HG03280 (cell line): ENCODE measurements around the gene NOXO1.
A peak's percentile ranks its signal among the peaks of the same experiment; 100 is the strongest.
"Not testable (repeated sequence)": the region's sequence is repeated elsewhere in the genome, so short reads cannot be mapped to it uniquely, and the experiment has no call there.

Experiments
- ATAC-seq: cut with Tn5 transposase; IDR thresholded peaks from one replicate; pipeline ENCODE4 v1.9.1; 2021; ENCODE audit warnings: mild to moderate bottlenecking, moderate library complexity; ENCODE audit not compliant: unreplicated experiment

The NOXO1 gene

DNA sequence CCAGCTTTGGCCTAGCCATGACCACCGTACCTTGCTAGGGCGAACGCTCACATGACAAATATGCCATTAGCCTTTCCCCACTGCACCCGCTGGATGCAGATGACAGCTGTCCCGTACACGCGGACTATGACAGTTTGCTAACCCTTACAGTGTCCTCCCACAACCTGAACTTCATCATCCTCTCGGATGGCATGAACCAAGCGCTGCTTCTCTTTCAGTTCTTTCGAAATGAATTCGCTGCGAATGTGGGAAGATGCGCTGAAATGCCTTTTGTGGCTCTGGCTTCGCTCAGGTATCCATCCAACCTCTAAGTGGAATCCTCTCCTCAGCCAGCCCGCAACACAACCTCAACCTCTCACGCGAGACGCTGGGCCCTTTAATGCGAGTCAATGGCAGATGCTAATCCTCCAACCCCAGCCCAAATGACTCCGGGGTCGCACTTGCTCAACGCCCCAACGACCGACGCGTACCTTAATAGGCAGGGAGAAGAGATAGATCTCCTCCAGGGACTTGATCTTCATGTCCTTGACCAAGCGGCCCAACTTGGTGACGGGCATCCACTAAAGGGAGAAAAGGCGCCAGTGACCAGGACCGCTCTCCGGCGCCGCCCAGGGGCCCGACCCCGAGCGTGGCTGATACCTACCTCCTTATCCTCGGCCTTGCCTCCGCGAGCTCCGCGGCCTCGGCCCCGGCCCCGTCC, 17.3 kb downstream of the NOXO1 start:
- ATAC-seq: peak; percentile 10

DNA sequence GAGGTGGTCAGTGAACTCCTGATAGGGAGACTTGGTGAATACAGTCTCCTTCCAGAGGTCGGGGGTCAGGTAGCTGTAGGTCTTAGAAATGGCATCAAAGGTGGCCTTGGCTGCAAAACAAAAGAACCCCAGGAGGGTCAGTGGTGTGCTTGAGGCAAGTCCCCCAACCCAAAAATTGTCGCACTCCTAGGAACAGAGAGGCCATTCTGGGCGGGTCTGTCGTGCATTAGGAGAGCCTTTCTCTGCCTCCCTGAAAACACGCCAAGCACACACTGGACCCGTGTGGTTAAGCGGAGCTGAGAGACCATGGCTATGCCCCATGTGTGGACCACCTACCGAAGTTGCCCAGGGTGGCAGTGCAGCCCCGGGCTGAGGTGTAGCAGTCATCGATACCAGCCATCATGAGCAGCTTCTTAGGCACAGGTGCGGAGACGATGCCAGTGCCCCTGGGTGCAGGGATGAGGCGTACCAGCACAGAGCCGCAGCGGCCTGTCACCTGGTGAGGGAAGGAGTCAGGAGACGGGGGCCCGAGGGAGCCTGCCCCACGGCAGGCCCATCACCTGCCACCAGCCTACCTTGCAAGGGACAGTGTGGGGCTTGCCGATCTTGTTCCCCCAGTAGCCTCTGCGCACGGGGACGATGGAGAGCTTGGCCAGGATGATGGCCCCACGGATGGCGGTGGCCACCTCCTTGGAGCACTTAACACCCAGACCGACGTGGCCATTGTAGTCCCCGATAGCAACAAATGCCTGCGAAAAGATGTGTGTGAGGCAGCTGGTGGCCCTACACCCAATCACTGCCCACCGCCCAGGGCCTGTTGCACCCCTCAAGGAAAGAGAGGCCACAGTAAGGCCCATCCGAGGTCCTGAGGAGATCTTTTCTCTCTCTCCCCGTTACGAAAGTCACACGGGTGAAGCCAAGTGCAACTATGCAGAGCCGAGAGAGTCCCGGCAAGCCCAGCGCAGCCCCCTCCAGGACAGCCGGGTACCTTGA, 18.8 kb downstream of the NOXO1 start:
- not testable (repeated sequence) for ATAC-seq

DNA sequence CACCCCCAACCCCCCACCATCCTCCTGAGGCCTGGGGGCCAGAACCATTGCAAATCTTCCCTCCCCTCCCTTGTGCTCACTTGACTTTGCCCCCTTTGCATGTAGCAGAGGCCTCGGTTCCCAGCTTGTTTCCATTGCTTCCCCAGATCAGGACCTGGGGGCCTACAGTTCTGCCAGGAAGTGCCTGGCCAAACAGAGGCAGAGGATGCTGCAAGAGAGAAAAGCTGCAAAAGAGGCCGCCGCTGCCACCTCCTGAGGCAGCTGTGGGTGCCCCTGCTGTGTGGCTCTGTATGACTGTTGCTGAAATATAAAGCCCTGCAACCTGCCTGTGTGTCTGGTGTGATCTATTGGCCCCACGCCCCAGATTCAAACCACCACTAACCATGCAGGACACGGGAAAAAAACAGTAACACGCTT, 19.6 kb downstream of the NOXO1 start:
- ATAC-seq: no peak

DNA sequence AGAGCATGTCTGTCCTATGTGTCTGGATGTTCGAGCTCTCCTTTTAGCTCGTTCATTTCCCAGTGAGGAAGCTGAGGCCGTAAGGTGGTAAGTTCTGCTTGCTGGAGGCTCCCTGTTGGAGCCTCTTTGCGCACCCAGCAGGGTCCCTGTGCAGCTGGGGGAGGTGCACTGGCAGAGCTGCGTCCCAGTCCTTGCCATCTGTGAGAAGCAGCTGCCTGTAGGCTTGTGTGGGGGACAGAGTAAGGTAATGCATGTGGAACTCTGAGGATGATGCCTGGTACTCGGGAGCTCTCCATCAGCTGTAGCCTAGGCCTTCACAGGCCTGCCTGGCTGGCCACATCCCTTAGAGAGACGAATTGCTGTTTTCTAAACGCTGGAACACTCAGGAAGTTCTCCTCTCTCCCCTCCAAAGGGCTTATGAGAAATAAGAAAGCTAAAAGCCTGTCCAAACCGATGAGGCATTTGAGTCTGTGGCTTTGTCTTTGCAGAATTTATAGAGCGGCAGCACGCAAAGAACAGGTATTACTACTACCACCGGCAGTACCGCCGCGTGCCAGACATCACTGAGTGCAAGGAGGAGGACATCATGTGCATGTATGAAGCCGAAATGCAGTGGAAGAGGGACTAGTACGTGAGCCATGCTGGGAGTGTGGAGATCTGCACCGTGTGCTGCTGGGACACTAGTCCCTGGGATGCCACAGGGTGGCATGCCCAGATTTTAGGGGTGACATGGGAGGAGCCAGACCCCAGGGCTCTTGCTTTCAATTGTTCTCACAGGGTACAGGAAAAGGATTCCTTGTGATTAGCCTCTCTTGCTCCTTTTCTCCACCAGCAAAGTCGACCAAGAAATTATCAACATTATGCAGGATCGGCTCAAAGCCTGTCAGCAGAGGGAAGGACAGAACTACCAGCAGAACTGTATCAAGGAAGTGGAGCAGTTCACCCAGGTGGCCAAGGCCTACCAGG, 20.3 kb downstream of the NOXO1 start:
- ATAC-seq: no peak

DNA sequence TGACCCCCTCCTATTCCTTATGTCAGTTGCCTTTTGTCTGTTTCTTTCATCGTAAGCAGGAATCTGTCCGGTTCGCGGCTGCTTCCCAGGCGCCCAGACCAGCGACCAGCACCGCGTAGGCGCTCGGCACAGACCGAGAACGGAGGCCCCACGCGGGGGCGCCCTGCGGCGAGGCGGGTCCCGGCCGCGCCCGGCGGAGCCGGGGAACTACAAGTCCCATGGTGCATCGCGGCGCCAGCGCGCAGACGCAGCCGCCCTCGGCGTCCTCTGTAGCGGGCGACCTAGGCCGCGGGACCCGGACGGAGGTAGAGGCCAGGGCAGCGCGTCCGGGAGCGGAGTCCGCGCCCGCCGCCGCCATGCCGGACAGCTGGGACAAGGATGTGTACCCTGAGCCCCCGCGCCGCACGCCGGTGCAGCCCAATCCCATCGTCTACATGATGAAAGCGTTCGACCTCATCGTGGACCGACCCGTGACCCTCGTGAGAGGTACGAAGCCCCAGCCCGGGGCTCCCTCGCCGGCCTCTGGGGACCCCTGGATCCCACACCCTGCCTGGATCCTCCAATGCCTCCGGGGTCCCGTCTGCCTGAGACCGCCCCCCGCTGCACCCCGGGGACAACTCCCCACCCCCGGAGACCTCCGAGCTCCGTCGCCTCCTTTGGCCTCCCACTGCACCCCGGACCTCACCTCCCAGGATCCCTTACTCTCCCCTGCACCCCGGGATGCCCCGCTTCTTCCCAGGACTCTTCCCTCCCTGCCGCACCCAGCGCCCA, 21.8 kb downstream of the NOXO1 start, which contains the start of gene NDUFB10:
TSS of gene NDUFB10 (plus strand) at position 270 of the 771 bp plus-strand sequence. CDS start at position 357, 87 bp downstream.
- ATAC-seq: peak; percentile 81

DNA sequence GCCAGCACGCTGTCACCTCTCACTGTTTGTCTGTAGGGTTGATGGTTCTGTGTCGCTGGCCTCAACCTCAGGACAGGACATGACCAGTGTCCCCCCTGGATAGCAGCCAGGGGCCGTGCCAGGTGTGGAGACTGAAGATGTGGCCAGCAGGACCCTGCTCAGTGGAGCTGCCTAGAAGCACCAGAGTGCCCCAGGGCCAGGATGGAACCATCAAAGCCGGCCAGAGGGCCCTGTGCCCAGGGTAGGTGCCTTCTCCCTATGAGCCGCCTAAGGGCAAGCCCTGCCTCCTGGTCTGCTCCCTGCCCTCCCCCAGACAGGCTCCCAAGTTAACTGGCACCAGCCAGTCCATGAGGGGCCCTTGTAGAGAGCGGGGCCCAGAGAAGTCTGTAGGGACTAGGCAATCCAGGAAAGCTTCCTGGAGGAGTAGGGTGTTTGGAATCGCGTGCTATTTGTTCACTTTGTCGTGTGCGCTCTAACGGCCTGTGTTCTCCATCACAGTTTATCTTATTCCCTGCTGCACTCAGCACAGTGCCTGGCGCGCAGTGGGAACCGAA, 22.5 kb downstream of the NOXO1 start:
- ATAC-seq: no peak

DNA sequence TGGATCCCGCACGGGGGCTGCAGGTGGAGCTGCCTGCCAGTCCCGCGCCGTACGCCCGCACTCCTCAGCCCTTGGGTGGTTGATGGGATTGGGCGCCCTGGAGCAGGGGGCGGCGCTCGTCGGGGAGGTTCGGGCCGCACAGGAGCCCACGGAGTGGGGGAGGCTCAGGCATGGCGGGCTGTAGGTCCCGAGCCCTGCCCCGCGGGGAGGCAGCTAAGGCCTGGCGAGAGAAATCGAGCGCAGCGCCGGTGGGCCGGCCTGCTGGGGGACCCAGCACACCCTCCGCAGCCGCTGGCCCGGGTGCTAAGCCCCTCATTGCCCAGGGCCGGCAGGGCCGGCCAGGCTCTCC, 23.2 kb downstream of the NOXO1 start:
- not testable (repeated sequence) for ATAC-seq

DNA sequence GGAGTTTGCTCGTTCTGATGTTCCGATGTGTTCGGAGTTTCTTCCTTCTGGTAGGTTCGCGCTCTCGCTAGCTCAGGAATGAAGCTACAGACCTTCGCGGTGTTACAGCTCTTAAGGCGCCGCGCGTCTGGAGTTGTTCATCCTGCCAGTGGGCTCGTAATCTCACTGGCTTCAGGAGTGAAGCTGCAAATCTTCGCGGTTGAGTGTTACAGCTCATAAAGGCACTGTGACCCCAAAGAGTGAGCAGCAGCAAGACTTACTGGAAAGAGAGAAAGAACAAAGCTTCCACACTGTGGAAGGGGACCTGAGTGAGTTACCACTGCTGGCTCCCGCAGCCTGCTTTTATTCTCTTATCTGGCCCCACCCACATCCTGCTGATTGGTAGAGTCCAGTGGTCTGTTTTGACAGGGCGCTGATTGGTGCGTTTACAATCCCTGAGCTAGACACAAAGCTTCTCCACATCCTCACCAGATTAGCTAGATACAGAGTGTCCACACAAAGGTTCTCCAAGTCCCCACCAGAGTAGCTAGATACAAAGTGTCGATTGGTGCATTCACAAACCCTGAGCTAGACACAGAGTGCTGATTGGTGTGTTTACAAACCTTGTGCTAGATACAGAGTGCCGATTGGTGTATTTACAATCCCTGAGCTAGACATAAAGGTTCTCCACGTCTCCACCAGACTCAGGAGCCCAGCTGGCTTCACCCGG, 23.7 kb downstream of the NOXO1 start:
- not testable (repeated sequence) for ATAC-seq

DNA sequence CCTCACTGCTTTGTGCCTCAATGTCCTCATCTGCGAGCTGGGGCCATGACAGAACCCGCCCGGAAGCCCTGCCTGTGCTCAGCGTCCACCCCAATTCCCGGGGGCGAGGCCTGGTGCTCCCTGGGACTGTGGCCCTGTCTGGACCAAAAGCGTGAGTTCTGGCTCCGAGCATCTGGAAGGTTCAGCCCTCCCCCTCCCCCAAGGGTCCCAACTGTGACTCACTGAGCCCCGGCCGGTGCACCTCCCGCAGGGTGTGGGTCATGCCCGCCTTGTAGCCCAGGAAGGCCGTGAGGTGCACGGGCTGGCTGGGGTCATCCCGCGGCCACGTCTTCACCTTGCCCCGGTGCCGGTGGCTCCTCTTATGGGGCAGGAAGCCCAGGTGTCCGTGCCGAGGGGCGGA, 27.5 kb downstream of the NOXO1 start:
- ATAC-seq: no peak

DNA sequence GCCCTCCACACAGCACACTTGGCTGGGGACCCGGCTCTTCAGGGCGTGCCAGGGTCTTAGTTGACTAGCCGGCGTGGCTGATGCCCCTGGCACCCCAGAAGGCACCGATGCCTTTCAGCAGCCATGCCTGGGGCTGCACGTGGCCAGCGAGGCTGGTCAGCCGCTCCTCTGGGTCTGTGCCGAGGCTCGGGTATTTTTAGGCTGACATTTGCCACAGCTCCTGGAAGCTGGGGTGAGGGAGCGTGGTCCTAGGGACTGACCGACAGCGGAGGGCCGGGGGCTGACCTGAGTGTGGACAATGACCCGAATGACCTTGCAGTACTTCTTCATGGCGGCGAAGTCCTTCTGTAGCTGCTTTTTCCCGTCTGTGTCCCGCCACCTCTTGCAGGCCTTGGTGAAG, 30.7 kb downstream of the NOXO1 start:
- no peak for ATAC-seq

DNA sequence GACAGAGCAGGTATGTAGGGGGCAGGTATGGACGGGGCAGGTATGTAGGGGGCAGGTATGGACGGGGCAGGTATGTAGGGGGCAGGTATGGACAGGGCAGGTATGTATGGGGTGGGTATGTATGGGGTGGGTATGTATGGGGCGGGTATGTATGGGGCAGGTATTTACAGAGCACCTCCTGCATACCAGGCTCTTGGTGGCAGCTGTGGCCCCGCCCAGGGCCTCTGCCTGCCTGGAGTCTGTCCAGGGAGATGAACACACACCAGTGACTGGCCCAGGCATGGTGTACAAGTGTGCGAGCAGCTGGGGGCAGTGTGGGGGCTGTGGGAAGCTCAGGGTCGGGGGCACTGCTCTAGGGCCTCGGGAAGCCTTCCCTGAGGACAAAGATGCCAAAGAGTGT, 31.2 kb downstream of the NOXO1 start:
- no peak for ATAC-seq

DNA sequence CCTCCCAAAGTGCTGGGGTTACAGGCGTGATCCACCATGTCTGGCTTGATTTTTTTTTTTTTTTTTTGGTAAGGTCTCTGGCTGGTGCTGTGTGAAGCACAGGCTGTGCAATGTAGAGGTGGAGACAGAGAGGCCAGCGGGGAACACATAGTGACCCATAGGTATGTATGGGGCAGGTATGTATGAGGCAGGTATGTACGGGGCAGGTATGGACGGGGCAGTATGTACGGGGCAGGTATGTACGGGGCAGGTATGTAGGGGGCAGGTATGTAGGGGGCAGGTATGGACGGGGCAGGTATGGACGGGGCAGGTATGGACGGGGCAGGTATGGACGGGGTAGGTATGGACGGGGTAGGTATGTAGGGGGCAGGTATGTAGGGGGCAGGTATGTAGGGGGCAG, 31.8 kb downstream of the NOXO1 start:
- no peak for ATAC-seq

DNA sequence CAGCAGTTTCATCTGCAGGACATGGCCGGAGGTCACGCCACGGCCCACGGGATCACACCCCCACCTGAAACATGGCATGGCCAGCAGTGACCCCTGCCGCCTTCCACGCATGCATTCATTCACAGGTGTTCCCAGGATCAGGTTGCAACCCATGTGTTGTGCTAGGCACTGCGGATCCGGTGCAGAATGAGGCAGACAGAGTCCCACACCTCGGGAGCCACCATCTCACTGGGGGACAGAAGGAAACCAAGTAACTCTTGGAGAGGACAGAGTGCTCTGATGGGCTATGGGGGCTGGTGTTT, 33.9 kb downstream of the NOXO1 start:
- no peak for ATAC-seq

DNA sequence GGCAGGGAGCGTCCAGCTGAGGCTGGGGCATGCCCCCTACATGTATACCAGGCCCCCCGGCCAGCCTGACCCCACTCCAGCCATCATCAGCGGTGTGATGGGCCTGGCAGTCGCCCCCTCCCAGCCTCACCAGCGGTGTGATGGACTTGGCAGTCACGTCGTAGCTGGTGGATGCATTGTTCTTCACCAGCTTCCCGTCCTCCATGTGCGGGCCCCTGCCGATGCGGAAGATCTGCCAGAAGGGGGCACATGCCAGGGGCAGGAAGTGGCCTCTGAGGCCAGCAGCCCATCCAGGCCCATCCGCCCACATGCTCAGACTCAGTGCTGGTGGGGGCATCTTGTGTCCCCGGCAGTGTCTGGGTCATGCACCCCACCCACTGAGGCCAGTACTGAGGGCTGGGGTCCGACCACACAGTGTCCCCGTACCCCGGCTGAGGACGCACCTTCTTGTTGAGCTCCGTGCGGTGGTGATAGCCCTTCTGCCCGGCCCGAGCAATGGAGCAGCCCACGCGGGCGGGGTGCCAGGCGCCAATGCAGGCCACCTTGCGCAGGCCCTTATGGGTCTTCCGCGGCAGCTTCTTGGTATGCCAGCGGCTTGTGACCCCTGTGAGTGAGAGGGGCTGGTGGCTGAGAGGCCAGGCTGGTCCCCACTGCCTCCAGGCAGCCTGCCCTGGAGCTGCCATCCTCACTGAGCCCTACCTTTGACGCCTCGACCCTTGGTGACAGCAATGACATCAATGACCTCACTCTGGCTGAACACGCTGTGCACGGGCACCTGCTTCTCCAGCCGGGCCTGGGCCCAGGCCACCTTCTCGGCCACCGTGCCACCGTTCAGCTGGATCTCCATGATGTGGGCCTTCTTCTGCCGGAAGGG, 34.5 kb downstream of the NOXO1 start:
- no peak for ATAC-seq

DNA sequence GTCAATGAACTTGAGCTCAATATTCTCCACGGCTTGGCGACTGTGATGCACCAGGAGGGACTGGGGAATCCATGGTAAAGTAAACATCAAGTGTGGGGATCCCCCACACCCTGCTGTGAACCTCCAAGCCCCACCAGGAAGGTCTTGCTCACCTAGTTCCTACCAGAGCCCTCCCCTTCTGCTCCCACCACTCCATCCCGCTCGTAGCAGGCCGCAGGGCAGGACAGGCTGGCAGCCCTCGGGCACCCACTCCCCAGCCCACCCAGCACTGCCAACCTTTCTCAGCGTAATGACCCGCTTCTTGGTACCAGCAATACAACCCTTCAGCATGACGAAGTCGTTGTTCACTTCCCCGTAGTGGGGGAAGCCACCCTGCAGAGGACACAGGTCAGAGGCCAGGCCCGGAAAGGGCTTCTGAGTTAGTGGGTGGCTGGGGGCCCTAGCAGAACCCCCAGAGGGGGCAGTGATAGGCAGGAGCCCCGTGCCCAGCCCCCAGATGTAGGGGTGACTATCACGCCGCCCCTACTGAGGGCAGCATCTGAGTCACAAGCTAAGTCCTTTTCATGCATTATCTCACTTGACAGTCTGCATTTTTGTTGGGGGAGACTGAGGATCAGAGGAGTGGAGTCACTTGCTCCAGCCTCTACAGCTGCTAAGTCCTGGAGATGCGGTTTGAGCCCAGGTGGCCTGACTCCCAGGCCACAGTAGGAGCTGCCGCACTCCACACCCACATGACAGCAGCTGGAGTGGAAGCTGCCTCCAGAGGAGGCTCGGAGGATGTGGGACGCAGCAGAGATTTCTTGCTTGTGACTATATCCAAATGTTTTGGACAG, 35.5 kb downstream of the NOXO1 start:
- no peak for ATAC-seq

DNA sequence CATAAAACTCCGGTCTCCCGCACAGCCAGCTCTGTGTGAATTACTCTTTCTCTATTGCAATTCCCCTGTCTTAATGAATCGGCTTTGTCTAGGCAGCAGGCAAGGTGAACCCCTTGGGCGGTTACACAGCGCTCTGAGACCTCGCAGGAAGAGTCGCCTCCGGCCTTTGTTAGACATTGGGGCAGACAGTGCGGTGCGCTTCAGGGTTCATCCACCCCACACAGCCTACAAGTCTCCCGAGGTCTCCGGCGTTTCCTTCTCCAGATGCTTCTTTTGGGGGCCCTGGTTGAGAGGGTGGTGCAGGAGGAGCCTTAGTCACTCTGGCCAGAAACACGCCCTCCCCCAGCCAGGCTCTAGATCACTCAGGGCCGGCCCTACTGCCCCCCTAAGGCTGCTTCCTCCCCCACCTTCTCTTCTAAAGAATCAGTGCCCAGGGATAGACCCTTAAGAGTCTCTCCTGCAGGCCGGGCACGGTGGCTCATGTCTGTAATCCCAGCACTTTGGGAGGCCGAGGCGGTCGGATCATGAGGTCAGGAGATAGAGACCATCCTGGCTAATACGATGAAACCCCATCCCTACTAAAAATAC, 36.6 kb downstream of the NOXO1 start:
- no peak for ATAC-seq
